Activated T-helper 1 cell treated with Interleukin-2 at 50 U/mL for 16 hours (primary cell): ENCODE data around the gene ORC2.

Source experiments
- DNase-seq: peaks from one replicate; pipeline ENCODE4 v3.0.0-alpha.2; 2020; ENCODE audit warnings: low read depth

The ORC2 gene

GRCh38 chr2:200860092-200860795 lies 103.2 kb downstream of the ORC2 start:
- no peak for DNase-seq
